Measurements from ENCODE around the gene TBL3. TPM values are rescaled to one million over a fixed set of nuclear protein-coding genes. Genes with fewer than 3 reads are reported as not detected.

The TBL3 gene
- total and polyA plus RNA-seq, 3 experiments from 2014 or later, result 62.9 to 78.0 (median 74.6) TPM

DNA sequence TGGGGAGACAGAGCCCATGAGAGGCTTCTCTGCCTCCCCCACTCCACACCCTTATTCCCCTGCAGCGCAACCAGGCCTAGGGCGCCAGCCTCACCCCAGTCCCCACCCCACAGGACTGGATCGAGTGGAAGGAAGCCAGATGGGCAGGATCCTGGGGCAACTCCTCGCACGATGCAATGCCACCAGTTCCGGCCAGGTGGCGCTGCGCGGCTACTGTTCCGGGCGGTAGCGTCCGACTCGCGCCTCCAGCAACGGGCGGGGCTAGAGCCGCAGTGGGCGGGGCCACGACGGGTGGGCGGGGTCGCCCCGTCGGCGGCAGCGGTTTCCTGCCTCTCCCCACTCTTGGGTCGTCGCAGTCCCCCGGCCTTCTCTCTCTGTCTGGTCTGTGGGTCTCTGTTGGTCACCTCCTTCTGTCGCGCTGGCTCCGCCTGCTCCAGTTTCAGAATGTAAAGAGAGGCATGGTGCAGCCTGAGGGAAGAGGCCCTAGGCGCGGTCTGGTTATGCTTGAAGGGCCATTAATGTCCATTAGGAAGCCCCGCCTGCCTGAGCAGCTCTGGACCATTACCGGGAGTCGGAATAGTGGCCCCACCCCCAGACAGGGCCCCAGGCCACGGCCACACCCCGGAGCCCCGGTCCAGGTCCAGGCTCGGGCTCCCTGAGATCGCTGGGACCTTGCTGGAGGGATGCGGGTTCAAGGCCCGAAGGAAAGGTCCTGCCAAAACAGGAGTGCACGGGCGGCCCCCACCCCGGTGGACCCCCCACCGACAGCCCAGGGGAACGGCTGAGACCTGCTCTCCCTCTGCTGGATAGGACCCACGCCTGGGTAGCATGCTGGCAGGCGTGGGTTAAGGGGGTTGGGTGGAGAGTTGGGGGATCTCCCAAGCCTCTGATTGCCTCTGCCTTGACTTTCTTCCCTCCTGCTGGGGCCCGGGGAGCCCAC lies 51.5 kb downstream of the TBL3 start:
- POLR2A ChIA-PET, result interaction anchor here (0.6 to 1.8 kb wide), 6 partner anchors 25 to 406 kb away, joined by 3 to 6 read pairs (median 3); partner anchors contain the start of genes NTHL1, RPS2, TRAF7 and TSC2
- Histone ChIP-seq H3K9me3 (ENCODE audit: low read length) (no peaks in the 10 kb centered on the region), H3K4me1 (ENCODE audit: insufficient read depth, low read length) (peaks cover 31% of the 10 kb centered on the region), H3K36me3 (ENCODE audit: insufficient read depth, low read length) (no peaks in the 10 kb centered on the region), H3K4me3 (ENCODE audit: low read length) (peak overlapping the region; percentile 50), H3K27ac (ENCODE audit: low read depth, low read length) (peak overlapping the region; percentile 25), H3K27me3 (ENCODE audit: insufficient read depth, low read length, poor library complexity, severe bottlenecking) (peaks cover 15% of the 10 kb centered on the region)
- H3K9me3 Mint-ChIP-seq, result no peaks in the 10 kb centered on the region
- H3K4me1 Mint-ChIP-seq, result peaks cover 11 to 31% (median 18%) of the 10 kb centered on the region in 3 donors
- H3K27me3 Mint-ChIP-seq, result peaks cover 18 to 28% of the 10 kb centered on the region in 2 donors
- H3K27ac Mint-ChIP-seq, result peak overlapping the region in 6 of 8 donors; percentile 54 to 84 (median 78)
- no peaks in the 10 kb centered on the region for H3K36me3 Mint-ChIP-seq
- H3K4me3 Mint-ChIP-seq, result peak overlapping the region; percentile 56 to 91 (median 70)
- CTCF ChIA-PET, result interaction anchor here (0.9 to 6.2 kb wide), 14 partner anchors 9 to 130 kb away, joined by 3 to 78 read pairs (median 3); partner anchors contain the start of genes NTHL1, TRAF7 and TSC2
- peak; percentile 89 to 95 (median 95) for DNase-seq

DNA sequence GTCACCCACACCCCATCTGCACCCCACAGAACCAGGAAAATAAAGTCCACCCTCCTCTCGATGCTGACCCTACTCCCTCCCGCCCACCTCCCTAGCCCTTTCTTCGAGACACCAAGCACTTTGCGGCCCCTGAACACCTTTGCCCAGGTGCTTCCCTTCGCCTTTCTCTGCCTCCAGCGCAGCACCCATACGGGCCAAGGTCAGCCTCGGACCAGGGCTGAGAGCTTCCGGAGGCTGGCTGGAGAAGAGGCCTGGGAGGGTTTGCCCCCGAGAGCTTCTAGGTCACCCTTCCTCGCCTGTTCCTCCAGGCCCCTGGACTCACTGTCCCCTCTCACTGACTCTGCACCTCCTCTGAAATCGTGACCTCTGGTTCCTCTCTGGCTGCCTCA lies 52.2 kb downstream of the TBL3 start:
- no peak overlapping the region for H3K4me3 ChIP-seq (ENCODE audit: low read length)
- peaks cover 15% of the 10 kb centered on the region for H3K27me3 ChIP-seq (ENCODE audit: insufficient read depth, low read length, poor library complexity, severe bottlenecking)
- ChIA-PET CTCF (interaction anchor here (1.0 to 6.2 kb wide), 4 partner anchors 116 to 129 kb away, joined by 3 to 78 read pairs (median 5); no protein-coding TSS in a partner anchor), POLR2A (interaction anchor here (1.0 kb wide), 1 partner anchor 32 kb away, joined by 3 read pairs; no protein-coding TSS in a partner anchor)
- no peaks in the 10 kb centered on the region for H3K36me3 ChIP-seq (ENCODE audit: insufficient read depth, low read length)
- H3K36me3 Mint-ChIP-seq, result no peaks in the 10 kb centered on the region
- H3K4me1 ChIP-seq (ENCODE audit: insufficient read depth, low read length), result peaks cover 31% of the 10 kb centered on the region
- DNase-seq, result no peak
- H3K27me3 Mint-ChIP-seq, result peaks cover 14 to 25% of the 10 kb centered on the region in 2 donors
- H3K27ac Mint-ChIP-seq, result peak overlapping the region in 2 of 8 donors; percentile 50 to 55
- H3K4me3 Mint-ChIP-seq, result peak overlapping the region in 2 of 7 donors; percentile 18 to 38
- H3K9me3 ChIP-seq (ENCODE audit: low read length), result no peaks in the 10 kb centered on the region
- H3K27ac ChIP-seq (ENCODE audit: low read depth, low read length), result no peak overlapping the region
- peaks cover 11 to 31% (median 18%) of the 10 kb centered on the region in 3 donors for H3K4me1 Mint-ChIP-seq
- H3K9me3 Mint-ChIP-seq, result no peaks in the 10 kb centered on the region

DNA sequence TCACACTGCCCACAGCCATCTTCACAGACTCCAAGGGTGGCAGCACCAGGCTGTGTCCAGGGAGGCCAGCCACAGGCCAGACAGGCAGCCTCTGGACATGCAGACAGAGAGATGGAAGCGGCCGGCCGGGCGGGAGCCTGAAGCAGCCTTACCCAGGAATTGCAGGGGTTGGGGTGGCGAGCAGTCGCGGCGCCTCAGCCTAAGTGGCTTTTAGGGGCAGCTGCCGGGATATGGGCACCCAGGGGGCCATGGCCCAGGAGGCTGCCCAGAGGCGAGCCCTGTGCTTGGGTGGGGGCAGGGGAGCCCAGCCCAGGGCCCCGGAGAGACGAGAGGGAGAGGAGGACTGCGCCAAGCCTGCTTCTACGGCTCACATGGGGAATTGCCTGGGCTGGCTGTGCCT lies 53.4 kb downstream of the TBL3 start:
- H3K4me3 Mint-ChIP-seq, result peak overlapping the region in 2 of 7 donors; percentile 28 to 52

DNA sequence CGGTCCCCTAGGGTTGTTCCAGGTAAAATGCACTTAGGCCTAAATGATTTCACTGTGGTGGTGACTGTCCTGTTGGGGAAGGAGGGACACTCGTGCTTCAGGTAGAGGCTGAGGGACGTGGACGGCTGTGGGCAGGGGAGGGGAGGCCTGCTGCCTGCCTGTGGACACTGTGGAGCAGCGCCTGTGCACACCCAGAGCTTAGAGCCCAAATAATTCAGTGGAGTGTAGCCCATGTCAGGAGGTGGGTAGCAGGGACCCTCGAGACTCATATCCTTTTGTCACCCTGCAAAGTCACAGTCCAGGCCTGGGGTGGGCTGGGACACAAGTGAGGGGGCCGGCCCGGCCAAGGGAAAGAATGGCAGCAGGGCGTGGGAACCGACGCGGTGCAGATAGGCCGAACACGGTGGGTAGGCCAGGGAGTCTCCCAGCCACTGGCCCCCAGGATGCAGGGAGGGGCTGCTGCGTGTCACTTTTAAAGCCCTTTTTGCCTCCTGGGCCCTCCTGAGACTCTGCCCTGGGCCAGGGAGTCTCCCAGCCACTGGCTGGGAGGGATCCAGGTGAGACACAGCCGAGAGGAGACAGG lies 54.1 kb downstream of the TBL3 start:
- Histone ChIP-seq H3K9me3 (ENCODE audit: low read length) (no peaks in the 10 kb centered on the region), H3K4me1 (ENCODE audit: insufficient read depth, low read length) (peaks cover 25% of the 10 kb centered on the region), H3K27ac (ENCODE audit: low read depth, low read length) (no peak overlapping the region), H3K4me3 (ENCODE audit: low read length) (no peak overlapping the region), H3K27me3 (ENCODE audit: insufficient read depth, low read length, poor library complexity, severe bottlenecking) (peaks cover 5% of the 10 kb centered on the region), H3K36me3 (ENCODE audit: insufficient read depth, low read length) (no peaks in the 10 kb centered on the region)
- Mint-ChIP-seq H3K36me3 (no peaks in the 10 kb centered on the region), H3K4me3 (peak overlapping the region in 5 of 7 donors; percentile 28 to 63 (median 53)), H3K9me3 (no peaks in the 10 kb centered on the region), H3K4me1 (peaks cover 11 to 26% (median 18%) of the 10 kb centered on the region in 3 donors), H3K27ac (peak overlapping the region in 1 of 8 donors; percentile 91), H3K27me3 (peaks cover 10 to 14% of the 10 kb centered on the region in 2 donors)
- DNase-seq, result no peak
- POLR2A ChIA-PET, result no interaction called here
- CTCF ChIA-PET, result interaction anchor here (6.2 kb wide), 1 partner anchor 114 kb away, joined by 78 read pairs; no protein-coding TSS in a partner anchor

More for the DNA sequence above, 53.4 kb downstream of the TBL3 start:
- Mint-ChIP-seq H3K9me3 (no peaks in the 10 kb centered on the region), H3K4me1 (peaks cover 11 to 31% (median 18%) of the 10 kb centered on the region in 3 donors), H3K27ac (no peak overlapping the region), H3K36me3 (no peaks in the 10 kb centered on the region), H3K27me3 (peaks cover 14 to 21% of the 10 kb centered on the region in 2 donors)
- ChIA-PET CTCF (interaction anchor here (1.0 to 6.2 kb wide), 4 partner anchors 22 to 128 kb away, joined by 3 to 78 read pairs (median 4); no protein-coding TSS in a partner anchor), POLR2A (interaction anchor here (0.5 kb wide), 1 partner anchor 124 kb away, joined by 6 read pairs; no protein-coding TSS in a partner anchor)
- Histone ChIP-seq H3K27ac (ENCODE audit: low read depth, low read length) (no peak overlapping the region), H3K9me3 (ENCODE audit: low read length) (no peaks in the 10 kb centered on the region), H3K36me3 (ENCODE audit: insufficient read depth, low read length) (no peaks in the 10 kb centered on the region), H3K4me1 (ENCODE audit: insufficient read depth, low read length) (peaks cover 26% of the 10 kb centered on the region), H3K27me3 (ENCODE audit: insufficient read depth, low read length, poor library complexity, severe bottlenecking) (peaks cover 5% of the 10 kb centered on the region), H3K4me3 (ENCODE audit: low read length) (no peak overlapping the region)
- no peak for DNase-seq

DNA sequence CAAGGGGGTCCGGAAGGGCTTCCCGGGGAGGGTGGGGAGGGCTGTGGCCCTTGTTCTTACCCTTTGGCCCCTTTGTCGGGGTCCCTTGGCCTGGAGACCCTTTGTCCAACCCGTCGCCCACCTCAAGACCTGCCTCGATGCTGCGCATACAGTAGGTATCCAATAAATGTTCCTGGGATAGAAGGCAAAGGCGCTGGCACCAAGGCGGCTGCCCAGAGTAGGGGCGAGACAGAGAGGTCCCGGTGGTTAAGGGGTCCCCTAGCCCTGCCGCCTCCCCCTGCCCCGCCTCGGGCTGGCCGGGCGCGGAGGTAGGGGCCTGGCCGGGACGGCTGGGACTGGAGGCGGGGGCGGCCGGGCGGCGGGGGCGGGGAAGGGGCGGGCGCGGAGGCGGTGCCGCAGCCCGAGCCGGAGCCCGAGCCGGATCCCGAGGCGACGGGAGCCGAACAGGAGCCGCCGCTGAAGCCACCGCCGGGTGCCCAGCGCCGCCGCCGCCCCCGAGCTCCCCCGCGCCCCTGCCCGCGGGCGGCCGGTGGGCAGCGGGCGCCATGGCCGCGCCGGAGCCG lies 54.7 kb downstream of the TBL3 start, which contains the start of gene NHERF2:
NHERF2 (plus strand) TSS at position 442 of the 563 bp plus-strand sequence; CDS start at position 546, 104 bp downstream.
- H3K9me3 ChIP-seq (ENCODE audit: low read length), result no peaks in the 10 kb centered on the region
- Mint-ChIP-seq H3K4me1 (peaks cover 11 to 26% (median 18%) of the 10 kb centered on the region in 3 donors), H3K9me3 (no peaks in the 10 kb centered on the region), H3K27ac (peak within 1 kb of the TSS in 5 of 8 donors; percentile 23 to 91 (median 51)), H3K27me3 (peaks cover 7 to 8% of the 10 kb centered on the region in 2 donors), H3K4me3 (peak within 1 kb of the TSS; percentile 80 to 89 (median 80)), H3K36me3 (no peaks in the 10 kb centered on the region)
- POLR2A ChIA-PET, result no interaction called here
- CTCF ChIA-PET, result interaction anchor here (1.8 kb wide), 1 partner anchor 114 kb away, joined by 9 read pairs; no protein-coding TSS in a partner anchor
- no peak within 1 kb of the TSS for H3K4me3 ChIP-seq (ENCODE audit: low read length)
- H3K27me3 ChIP-seq (ENCODE audit: insufficient read depth, low read length, poor library complexity, severe bottlenecking), result peaks cover 5% of the 10 kb centered on the region
- H3K4me1 ChIP-seq (ENCODE audit: insufficient read depth, low read length), result peaks cover 25% of the 10 kb centered on the region
- DNase-seq, result peak in 4 of 5 donors; percentile 21 to 39 (median 25)
- peak within 1 kb of the TSS; percentile 1 for H3K27ac ChIP-seq (ENCODE audit: low read depth, low read length)
- no peaks in the 10 kb centered on the region for H3K36me3 ChIP-seq (ENCODE audit: insufficient read depth, low read length)

DNA sequence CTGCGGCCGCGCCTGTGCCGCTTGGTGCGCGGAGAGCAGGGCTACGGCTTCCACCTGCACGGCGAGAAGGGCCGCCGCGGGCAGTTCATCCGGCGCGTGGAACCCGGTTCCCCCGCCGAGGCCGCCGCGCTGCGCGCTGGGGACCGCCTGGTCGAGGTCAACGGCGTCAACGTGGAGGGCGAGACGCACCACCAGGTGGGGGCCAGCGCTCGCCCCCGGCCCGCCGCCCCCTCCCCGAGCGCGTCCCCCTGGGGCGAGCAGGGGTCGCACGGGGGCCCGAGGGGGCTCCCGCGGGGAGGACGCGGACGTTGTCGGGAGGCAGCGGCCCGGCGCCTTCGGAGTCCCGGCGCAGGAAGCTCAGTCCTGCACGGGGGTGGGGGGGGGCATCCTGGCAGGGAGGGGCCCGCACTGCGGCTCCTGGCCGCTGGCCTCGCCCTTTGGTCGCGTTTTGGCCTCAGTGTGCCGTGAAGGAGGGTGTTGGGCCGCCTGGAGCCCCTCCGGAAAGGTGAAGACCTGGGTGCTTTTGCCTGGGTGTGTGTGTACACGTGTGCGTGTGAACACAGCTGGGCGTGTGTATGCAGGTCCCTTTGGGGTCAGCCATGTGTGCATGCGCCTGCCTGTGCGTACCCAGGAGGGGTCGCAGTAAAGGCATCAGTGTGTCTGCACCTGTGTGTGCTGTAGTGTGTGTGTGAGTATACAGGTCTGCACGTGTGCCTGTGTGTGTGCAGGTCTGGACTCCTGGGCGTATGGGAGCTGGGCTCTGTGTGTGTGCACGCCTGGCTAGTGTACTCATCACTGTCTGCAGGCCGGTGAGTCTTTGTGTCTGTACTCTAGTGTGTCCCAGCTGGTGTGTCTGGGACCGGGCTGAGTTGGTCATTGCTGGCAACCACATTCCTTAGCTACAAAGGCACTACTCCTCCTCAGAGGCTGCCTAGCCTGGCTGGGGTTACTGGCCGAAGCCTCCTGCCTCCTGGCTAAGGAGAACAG lies 55.5 kb downstream of the TBL3 start:
- H3K4me3 ChIP-seq (ENCODE audit: low read length), result no peak overlapping the region
- CTCF ChIA-PET, result interaction anchor here (1.3 to 1.8 kb wide), 2 partner anchors 113 to 125 kb away, joined by 4 to 9 read pairs; no protein-coding TSS in a partner anchor
- peak overlapping the region; percentile 80 to 89 (median 80) for H3K4me3 Mint-ChIP-seq
- peaks cover 11 to 26% (median 18%) of the 10 kb centered on the region in 3 donors for H3K4me1 Mint-ChIP-seq
- peak overlapping the region in 4 of 8 donors; percentile 23 to 60 (median 50) for H3K27ac Mint-ChIP-seq
- peaks cover 4 to 5% of the 10 kb centered on the region in 2 donors for H3K27me3 Mint-ChIP-seq
- H3K36me3 ChIP-seq (ENCODE audit: insufficient read depth, low read length), result no peaks in the 10 kb centered on the region
- H3K4me1 ChIP-seq (ENCODE audit: insufficient read depth, low read length), result peaks cover 25% of the 10 kb centered on the region
- H3K27ac ChIP-seq (ENCODE audit: low read depth, low read length), result peak overlapping the region; percentile 1
- peaks cover 5% of the 10 kb centered on the region for H3K27me3 ChIP-seq (ENCODE audit: insufficient read depth, low read length, poor library complexity, severe bottlenecking)
- no peaks in the 10 kb centered on the region for H3K9me3 Mint-ChIP-seq
- DNase-seq, result peak in 2 of 5 donors; percentile 7 to 32
- POLR2A ChIA-PET, result no interaction called here
- no peaks in the 10 kb centered on the region for H3K36me3 Mint-ChIP-seq
- no peaks in the 10 kb centered on the region for H3K9me3 ChIP-seq (ENCODE audit: low read length)

All from CD8-positive, alpha-beta memory T cell (primary cell).